Measurements from ENCODE around the gene MVP. TPM values are rescaled to one million over a fixed set of nuclear protein-coding genes. Genes with fewer than 3 reads are reported as not detected.
A peak's percentile ranks its signal among the peaks of the same experiment; 100 is the strongest.

The MVP gene
- total RNA-seq, 4 donors from 2014 or later, result 54.0 to 133 (median 97.6) TPM

- WGBS, 2 donors, result 84 to 89% methylated on average over 3 to 5 of the region's 5 CpGs
- no peak overlapping the region for H3K4me3 ChIP-seq
- peaks cover 4 to 30% (median 5%) of the 10 kb centered on the region in 3 donors for H3K36me3 ChIP-seq
- no peak for DNase-seq
- H3K9me3 ChIP-seq, result no peaks in the 10 kb centered on the region
- intact Hi-C loops (cut with DNase I), result no loop called here
- peak overlapping the region; percentile 93 to 97 (median 96) for H3K27ac ChIP-seq
- TF ChIP-seq POLR2A (IDR thresholded peaks at IDR 0.05), result no peak
- no peak for TF ChIP-seq CTCF (IDR thresholded peaks at IDR 0.05)
- H3K4me1 ChIP-seq, result peaks cover 45 to 90% (median 72%) of the 10 kb centered on the region in 3 donors
- H3K27me3 ChIP-seq, result peaks cover 0 to 17% (median 0%) of the 10 kb centered on the region in 4 donors
Measured at GRCh38 chr16:29814592-29814991, 5.7 kb upstream of the MVP start.

- peaks cover 45 to 90% (median 72%) of the 10 kb centered on the region in 3 donors for H3K4me1 ChIP-seq
- peaks cover 0 to 17% (median 0%) of the 10 kb centered on the region in 4 donors for H3K27me3 ChIP-seq
- peak overlapping the region; percentile 93 to 97 (median 96) for H3K27ac ChIP-seq
- peaks cover 0 to 26% (median 0%) of the 10 kb centered on the region in 3 donors for H3K36me3 ChIP-seq
- intact Hi-C loops (cut with DNase I), result no loop called here
- peak overlapping the region; percentile 67 to 86 (median 80) for H3K4me3 ChIP-seq
- WGBS, 2 donors, result 7 to 8% methylated on average over 9 to 26 of the region's 39 CpGs
- no peaks in the 10 kb centered on the region for H3K9me3 ChIP-seq
- DNase-seq, result no peak
- no peak for TF ChIP-seq POLR2A (IDR thresholded peaks at IDR 0.05)
- TF ChIP-seq CTCF (IDR thresholded peaks at IDR 0.05), result no peak
Measured at GRCh38 chr16:29815032-29815721, 5.1 kb upstream of the MVP start.

GRCh38 chr16:29815793-29816693 is 4.2 kb upstream of the MVP start, which contains the start of gene PAGR1:
Gene PAGR1, plus strand, starts transcription at chr16:29816152. Its CDS starts 374 bp downstream, at chr16:29816526.
- Histone ChIP-seq H3K4me1 (peaks cover 41 to 90% (median 64%) of the 10 kb centered on the region in 3 donors), H3K36me3 (peaks cover 0 to 22% (median 0%) of the 10 kb centered on the region in 3 donors), H3K27me3 (peaks cover 0 to 17% (median 0%) of the 10 kb centered on the region in 4 donors), H3K4me3 (peak within 1 kb of the TSS; percentile 67 to 86 (median 80)), H3K9me3 (no peaks in the 10 kb centered on the region), H3K27ac (peak within 1 kb of the TSS; percentile 93 to 97 (median 96))
- TF ChIP-seq CTCF (IDR thresholded peaks at IDR 0.05) (peak; percentile 79 to 95 (median 89)), POLR2A (IDR thresholded peaks at IDR 0.05) (peak in 3 of 4 donors; percentile 53 to 78 (median 70))
- intact Hi-C loops (cut with DNase I), result no loop called here
- 0 to 1% methylated on average over 12 to 13 of the region's 70 CpGs for WGBS, 2 donors
- peak; percentile 94 for DNase-seq

GRCh38 chr16:29816694-29817441 is 3.4 kb upstream of the MVP start:
- DNase-seq, result no peak
- Histone ChIP-seq H3K36me3 (peaks cover 0 to 22% (median 0%) of the 10 kb centered on the region in 3 donors), H3K4me1 (peaks cover 43 to 90% (median 65%) of the 10 kb centered on the region in 3 donors), H3K27ac (peak overlapping the region; percentile 93 to 97 (median 96)), H3K4me3 (peak overlapping the region; percentile 67 to 86 (median 80)), H3K27me3 (peaks cover 0 to 14% (median 0%) of the 10 kb centered on the region in 4 donors), H3K9me3 (no peaks in the 10 kb centered on the region)
- intact Hi-C loops (cut with DNase I), result no loop called here
- TF ChIP-seq CTCF (IDR thresholded peaks at IDR 0.05) (peak in 1 of 6 experiments; percentile 26), POLR2A (IDR thresholded peaks at IDR 0.05) (no peak)
- whole genome bisulfite sequencing, 2 donors, result 1% methylated on average over 17 to 27 of the region's 37 CpGs
